NCI-H2029 treated with DMSO at 0.1 percent for 48 hours (cell line): Measurements from ENCODE around the gene DSC1.
"Not testable (repeated sequence)": the region's sequence is repeated elsewhere in the genome, so short reads cannot be mapped to it uniquely, and the experiment has no call there.

ENCODE experiments used
- DNase-seq: peaks from one replicate; lab custom pipeline; 2025; lab: John Stamatoyannopoulos, UW

Gene DSC1

GRCh38 chr18:31176531-31176930, 13.9 kb upstream of the DSC1 start:
- DNase-seq, result no peak

GRCh38 chr18:31171144-31171839, 8.6 kb upstream of the DSC1 start:
- DNase-seq, result no peak

- no peak for DNase-seq
Measured at GRCh38 chr18:31170335-31170734, 7.7 kb upstream of the DSC1 start.

GRCh38 chr18:31162419-31162793, 250 bp downstream of the DSC1 start:
- DNase-seq, result no peak

- DNase-seq, result no peak
Measured at GRCh38 chr18:31161757-31162418, 768 bp downstream of the DSC1 start.

- DNase-seq, result no peak
Measured at GRCh38 chr18:31156821-31157763, 5.6 kb downstream of the DSC1 start.

GRCh38 chr18:31155498-31155897, 7.2 kb downstream of the DSC1 start:
- DNase-seq, result no peak

GRCh38 chr18:31154181-31154580, 8.5 kb downstream of the DSC1 start:
- no peak for DNase-seq

- DNase-seq, result no peak
Measured at GRCh38 chr18:31149351-31149750, 13.3 kb downstream of the DSC1 start.

- DNase-seq, result no peak
Measured at GRCh38 chr18:31148600-31148999, 14.1 kb downstream of the DSC1 start.

GRCh38 chr18:31146809-31147208, 15.8 kb downstream of the DSC1 start:
- no peak for DNase-seq

- DNase-seq, result no peak
Measured at GRCh38 chr18:31143025-31143424, 19.6 kb downstream of the DSC1 start.

GRCh38 chr18:31138709-31139108, 23.9 kb downstream of the DSC1 start:
- DNase-seq, result no peak

- no peak for DNase-seq
Measured at GRCh38 chr18:31134988-31135529, 27.6 kb downstream of the DSC1 start.

- DNase-seq, result no peak
Measured at GRCh38 chr18:31129398-31130115, 33.1 kb downstream of the DSC1 start.

- DNase-seq, result no peak
Measured at GRCh38 chr18:31125878-31126277, 36.8 kb downstream of the DSC1 start.

- not testable (repeated sequence) for DNase-seq
Measured at GRCh38 chr18:31123125-31123524, 39.5 kb downstream of the DSC1 start.

- DNase-seq, result no peak
Measured at GRCh38 chr18:31120594-31120993, 42.1 kb downstream of the DSC1 start.

GRCh38 chr18:31116853-31117595, 45.6 kb downstream of the DSC1 start:
- no peak for DNase-seq

GRCh38 chr18:31112804-31113203, 49.9 kb downstream of the DSC1 start:
- no peak for DNase-seq

GRCh38 chr18:31105733-31106132, 56.9 kb downstream of the DSC1 start:
- no peak for DNase-seq
